ENCODE measurements around the gene MARK2. TPM values are rescaled to one million over a fixed set of nuclear protein-coding genes. Genes with fewer than 3 reads are reported as not detected.

MARK2 gene
- 10.2 and 10.3 TPM in 2 replicates for total RNA-seq

DNA sequence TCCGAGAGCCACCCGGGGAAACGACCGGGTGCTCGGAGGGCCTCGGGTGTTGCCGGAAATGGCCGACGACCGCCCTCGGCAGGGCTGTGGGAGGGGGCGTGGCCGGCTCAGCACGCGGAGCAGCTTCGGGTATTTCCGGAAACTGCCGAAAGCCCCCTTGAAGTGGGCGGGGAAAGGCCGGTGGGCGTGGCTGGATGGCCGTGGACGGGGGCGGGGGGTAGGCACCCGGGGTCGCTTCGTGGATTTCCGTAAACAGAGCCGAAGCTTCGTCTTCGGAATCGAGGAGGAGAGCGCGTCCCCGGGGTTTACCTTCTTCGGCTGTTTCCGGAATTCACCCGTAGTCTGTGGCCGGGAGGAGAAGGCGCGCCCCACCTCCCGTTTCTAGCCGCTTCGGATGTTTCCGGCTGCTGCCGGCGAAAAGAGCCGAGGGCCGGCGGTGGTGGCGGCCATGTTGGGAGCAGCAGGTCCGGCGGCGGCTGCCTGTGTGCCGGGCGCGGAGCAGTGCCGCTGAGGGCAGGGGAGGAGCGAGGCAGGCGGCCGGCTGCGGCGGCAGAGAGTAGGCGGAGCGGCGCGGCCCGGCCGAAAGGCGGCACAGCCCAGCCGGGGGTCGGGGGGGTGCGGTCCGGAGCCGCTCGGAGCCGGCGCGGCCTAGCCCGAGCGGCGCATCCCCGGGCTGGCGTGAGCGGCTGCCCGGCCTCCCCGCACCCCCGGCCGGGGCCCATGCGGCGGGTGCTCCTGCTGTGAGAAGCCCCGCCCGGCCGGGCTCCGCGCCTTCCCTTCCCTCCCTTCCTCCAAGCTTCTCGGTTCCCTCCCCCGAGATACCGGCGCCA is at the start of gene MARK2:
Gene MARK2, plus strand, starts transcription at position 433 of the 830 bp plus-strand sequence. Its CDS starts 397 bp downstream, at position 830.

DNA sequence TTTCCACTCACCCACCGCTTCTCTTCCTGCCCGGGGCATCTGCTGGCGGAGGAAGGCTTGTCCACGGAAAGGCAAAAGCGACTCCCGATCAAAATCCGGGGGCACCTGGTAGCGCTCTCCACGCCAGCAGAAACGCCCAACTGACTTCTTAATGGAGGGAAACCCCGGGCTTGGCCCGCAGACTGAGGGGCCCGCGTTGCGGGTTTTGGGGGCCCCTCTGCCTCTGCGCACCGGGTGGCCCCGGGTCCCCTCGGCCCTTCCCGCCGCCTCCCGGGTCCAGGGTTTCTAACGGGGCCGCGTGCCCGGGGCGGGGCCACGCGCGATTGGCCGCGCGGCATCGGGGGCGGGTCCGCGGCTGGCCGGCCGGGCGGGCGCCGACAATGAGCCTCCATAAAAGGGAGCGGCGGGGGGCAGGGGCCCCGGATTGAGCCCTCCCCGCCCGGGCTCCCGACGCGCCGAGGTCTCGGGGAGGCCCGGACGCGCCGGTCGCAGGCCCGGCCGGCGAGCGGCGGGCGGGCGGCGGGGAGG is 25.8 kb upstream of the MARK2 start, which contains the start of gene SPINDOC:
Gene SPINDOC, plus strand, starts transcription at position 422 of the 528 bp plus-strand sequence. CDS start 231 bp downstream, outside the sequence.

DNA sequence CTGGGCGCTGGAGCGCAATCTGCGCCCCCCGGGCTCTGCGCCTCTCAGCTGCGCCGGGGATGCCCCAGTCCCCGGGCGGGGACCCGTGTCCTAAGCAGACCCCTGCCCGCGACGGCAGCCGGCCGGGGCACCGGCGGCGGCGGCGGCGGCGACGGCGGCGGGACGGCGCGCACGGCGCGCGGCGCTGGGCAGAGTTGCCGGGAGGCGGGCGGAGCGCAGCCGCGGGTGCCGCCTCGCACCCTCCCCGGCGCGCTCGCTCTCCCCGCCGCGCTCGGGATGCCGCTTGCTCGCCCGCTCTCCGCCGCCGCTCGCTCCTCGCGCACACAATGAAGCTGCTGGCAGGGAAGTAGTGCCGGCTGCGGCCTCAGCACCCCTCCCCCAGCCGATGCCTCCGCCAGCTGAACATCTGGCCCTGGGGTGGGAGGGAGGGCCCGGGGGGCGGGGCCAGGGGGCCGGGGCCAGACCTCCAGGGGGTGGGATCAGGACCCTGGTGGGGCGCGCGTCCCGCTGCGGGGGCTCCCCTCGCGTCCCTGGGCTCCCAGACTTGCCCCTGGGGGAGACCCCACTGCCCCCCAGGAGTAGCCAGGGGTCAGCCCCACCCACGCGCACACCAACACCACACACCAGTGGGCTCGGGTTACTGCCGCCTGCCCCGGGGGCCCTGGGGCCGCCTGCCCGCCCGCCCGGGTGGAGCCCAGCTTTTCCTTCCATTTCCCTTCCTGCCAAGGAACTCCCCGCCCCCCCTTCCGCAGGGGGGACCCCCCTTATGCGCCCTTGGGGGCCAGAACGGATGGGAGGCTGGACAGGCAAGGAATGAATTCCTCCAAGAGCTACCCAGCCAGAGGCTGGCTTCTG is 78.2 kb downstream of the MARK2 start, which contains the start of gene RCOR2:
Gene RCOR2, minus strand, starts transcription at position 328 of the 855 bp plus-strand sequence. CDS start 708 bp downstream, outside the sequence.

DNA sequence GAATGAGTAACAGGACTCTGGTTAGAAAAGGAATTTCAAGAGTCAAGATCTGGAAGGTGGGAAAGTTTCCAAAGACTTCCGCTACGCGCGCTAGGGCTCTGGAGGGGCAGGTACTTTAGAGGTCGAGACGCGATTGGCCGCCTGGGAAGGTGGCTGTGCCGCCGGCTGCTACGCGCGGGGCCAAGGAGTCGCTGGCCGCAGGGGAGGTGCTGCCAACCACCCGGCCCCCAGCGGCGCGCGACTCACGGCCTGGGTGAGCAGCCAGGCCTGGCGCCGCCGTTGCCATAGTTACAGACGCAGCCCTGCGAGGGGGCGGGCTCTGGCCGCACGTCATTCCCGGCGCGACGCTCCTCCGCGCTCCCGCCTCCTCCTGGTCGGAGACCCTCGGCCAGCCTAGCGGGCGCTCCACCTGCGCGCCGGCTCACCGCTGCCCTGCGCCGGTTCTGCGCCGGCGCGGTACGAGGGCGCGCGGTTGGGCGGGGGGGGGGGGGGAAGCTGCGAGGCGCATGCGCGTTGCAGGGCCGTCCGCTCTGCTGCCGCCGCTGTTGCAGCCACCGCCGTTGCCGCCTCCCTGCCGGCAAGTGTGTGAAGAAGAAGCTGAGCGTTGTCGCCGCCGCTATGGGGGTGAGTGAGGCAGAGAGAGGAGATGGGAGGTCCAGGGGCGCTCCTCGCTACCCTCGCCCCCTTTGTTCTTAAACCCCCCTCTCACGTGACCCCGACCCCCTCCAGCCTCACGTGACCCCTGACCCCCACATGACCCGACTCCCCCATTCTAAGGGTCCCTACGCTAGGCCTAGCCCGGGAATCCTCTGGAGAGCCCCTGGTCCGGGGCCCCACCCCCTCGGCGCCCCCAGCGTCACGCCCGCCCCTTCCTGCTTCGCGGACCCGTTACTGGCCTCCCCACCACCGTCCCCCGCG is 99.8 kb downstream of the MARK2 start, which contains the start of gene NAA40:
Gene NAA40, plus strand, starts transcription at position 524 of the 918 bp plus-strand sequence. Its CDS starts 95 bp downstream, at position 619.

Other genes starting within 250 kb of the MARK2 start
- gene PLAAT3, start 224.7 kb upstream of the MARK2 start, total RNA-seq, result 11.6 and 12.4 TPM in 2 replicates
- 169 and 178 TPM in 2 replicates for gene ATL3, start 167.7 kb upstream of the MARK2 start, total RNA-seq
- 96.1 and 102 TPM in 2 replicates for gene RTN3, start 157.6 kb upstream of the MARK2 start, total RNA-seq
- 17.9 and 37.7 TPM in 2 replicates for gene ZFTA, start 70.3 kb upstream of the MARK2 start, total RNA-seq
- gene SPINDOC, start 25.7 kb upstream of the MARK2 start, total RNA-seq, result 11.2 and 16.4 TPM in 2 replicates
- gene RCOR2, start 78.1 kb downstream of the MARK2 start, total RNA-seq, result 4.4 and 8.8 TPM in 2 replicates
- gene NAA40, start 99.9 kb downstream of the MARK2 start, total RNA-seq, result 7.9 and 9.9 TPM in 2 replicates
- gene COX8A, start 135.5 kb downstream of the MARK2 start, total RNA-seq, result 375 and 521 TPM in 2 replicates
- 43.0 and 60.2 TPM in 2 replicates for gene OTUB1, start 147.3 kb downstream of the MARK2 start, total RNA-seq
- 0.15 and 0.50 TPM in 2 replicates for gene FLRT1, start 196.8 kb downstream of the MARK2 start, total RNA-seq